NCI-H2227 (cell line): ENCODE measurements around the gene ANKZF1.
"Not testable (repeated sequence)": the region's sequence is repeated elsewhere in the genome, so short reads cannot be mapped to it uniquely, and the experiment has no call there.

ENCODE experiments used
- DNase-seq: peaks from one replicate; lab custom pipeline; 2025; ENCODE audit not compliant: unreplicated experiment; lab: John Stamatoyannopoulos, UW

ANKZF1 gene

GRCh38 chr2:219229305-219230058 lies at the start of gene ANKZF1, which contains the start of gene ATG9A:
Gene ANKZF1, plus strand, starts transcription at chr2:219229806. Its CDS starts 452 bp downstream, at chr2:219230258.
Gene ATG9A, minus strand, starts transcription at chr2:219229636. Its CDS starts 1,612 bp downstream, at chr2:219228024.
- peak; percentile 99 for DNase-seq

GRCh38 chr2:219180961-219181360 lies 48.6 kb upstream of the ANKZF1 start:
- no peak for DNase-seq

- DNase-seq: no peak
These were observed 48.1 kb upstream of the ANKZF1 start for GRCh38 chr2:219181531-219181930.

GRCh38 chr2:219182331-219183150 lies 47.1 kb upstream of the ANKZF1 start:
- DNase-seq: no peak

- no peak for DNase-seq
These were observed 46.3 kb upstream of the ANKZF1 start for GRCh38 chr2:219183151-219183772.

- no peak for DNase-seq
These were observed 45.5 kb upstream of the ANKZF1 start for GRCh38 chr2:219184121-219184520.

GRCh38 chr2:219186754-219187456 lies 42.7 kb upstream of the ANKZF1 start:
- no peak for DNase-seq

- DNase-seq: no peak
These were observed 32.2 kb upstream of the ANKZF1 start for GRCh38 chr2:219197388-219197787.

GRCh38 chr2:219198974-219199373 lies 30.6 kb upstream of the ANKZF1 start:
- DNase-seq: no peak

GRCh38 chr2:219199470-219200211 lies 30.0 kb upstream of the ANKZF1 start:
- DNase-seq: no peak

- DNase-seq: not testable (repeated sequence)
These were observed 28.9 kb upstream of the ANKZF1 start for GRCh38 chr2:219200502-219201326.

GRCh38 chr2:219201331-219201730 lies 28.3 kb upstream of the ANKZF1 start:
- DNase-seq: not testable (repeated sequence)

- no peak for DNase-seq
These were observed 25.0 kb upstream of the ANKZF1 start for GRCh38 chr2:219204425-219205164.

GRCh38 chr2:219205165-219205538 lies 24.5 kb upstream of the ANKZF1 start:
- no peak for DNase-seq

GRCh38 chr2:219205981-219206327 lies 23.7 kb upstream of the ANKZF1 start:
- no peak for DNase-seq

GRCh38 chr2:219206328-219207133 lies 23.1 kb upstream of the ANKZF1 start, which contains the start of gene ZFAND2B:
Gene ZFAND2B, plus strand, starts transcription at chr2:219206782. Its CDS starts 206 bp downstream, at chr2:219206988.
- peak; percentile 98 for DNase-seq

GRCh38 chr2:219207134-219207883 lies 22.3 kb upstream of the ANKZF1 start:
- no peak for DNase-seq
